GM12878 (cell line): Measurements from ENCODE around the gene OFD1. TPM values are rescaled to one million over a fixed set of nuclear protein-coding genes. Genes with fewer than 3 reads are reported as not detected.

Source experiments
- ATAC-seq: fragments of 200-7000 bp; cut with Tn5 transposase; 3 replicates; pipeline ENCODE4 v1.9.1; 2020; ENCODE audit warnings: mild to moderate bottlenecking, moderate library complexity
- BruUV-seq: library from RNA; stranded (reverse); fragments of 400-500 nt; replicated peaks from 2 replicates; lab custom pipeline; 2021; lab: Mats Ljungman, UMichigan
- CTCF ChIA-PET: fragments of 300-600 bp; sonication (Branson Sonifier 250); formaldehyde crosslinking; extraction: SDS; loops from one replicate; lab custom pipeline; 2021; ENCODE audit warnings: inconsistent platforms; lab: Yijun Ruan, JAX
- POLR2A ChIA-PET: fragments of 350-600 bp; formaldehyde crosslinking; extraction: SDS; loops from one replicate; lab custom pipeline; 2021; ENCODE audit warnings: inconsistent platforms; lab: Charles Lee
- RAD21 ChIA-PET: fragments of 300-600 bp; sonication (Branson Sonifier 250); formaldehyde crosslinking; loops from one replicate; lab custom pipeline; 2023; ENCODE audit warnings: antibody characterized with exemption; ENCODE audit not compliant: unreplicated experiment; lab: Charles Lee
- SMC1A ChIA-PET: fragments of 300-600 bp; sonication (Branson Sonifier 250); formaldehyde crosslinking; loops from one replicate; lab custom pipeline; 2023; ENCODE audit not compliant: unreplicated experiment, uncharacterized antibody; lab: Charles Lee
- DNase-seq: peaks from one replicate; pipeline ENCODE4 v3.0.0-alpha.2; 2011; ENCODE audit warnings: low read depth, low spot score
- FAIRE-seq: peaks from 3 replicates; lab custom pipeline; 2011; peaks lifted over from hg19 to GRCh38; lab: Jason Lieb, UNC
- H2AFZ ChIP-seq: 2 replicates; pipeline ENCODE4 v1.6.0; 2011; ENCODE audit warnings: low read depth, low read length, control low read depth; ENCODE audit not compliant: control insufficient read depth
- H3K27ac ChIP-seq: 2 replicates; pipeline ENCODE4 v1.5.1; 2011; ENCODE audit warnings: control low read depth; ENCODE audit not compliant: control insufficient read depth, insufficient read depth
- H3K27me3 ChIP-seq, 2 experiments: replicated peaks in 1 of 2; 2 replicates each; pipeline versions ENCODE4 v1.6.0 to v1.6.1; 2011; ENCODE audit warnings: low read length in 1 of 2; ENCODE audit not compliant: control insufficient read depth in 2 of 2, insufficient read depth in 2 of 2
- H3K36me3 ChIP-seq, 2 experiments: 2 replicates each; pipeline ENCODE4 v1.5.1; 2011; ENCODE audit warnings: low read length in 1 of 2; ENCODE audit not compliant: control insufficient read depth in 2 of 2, insufficient read depth in 2 of 2
- H3K4me1 ChIP-seq: 2 replicates; pipeline ENCODE4 v1.6.1; 2011; ENCODE audit warnings: mild to moderate bottlenecking, low read length, moderate library complexity, mixed read lengths; ENCODE audit not compliant: control insufficient read depth, insufficient read depth
- H3K4me2 ChIP-seq: 2 replicates; pipeline ENCODE4 v1.6.0; 2011; ENCODE audit warnings: control low read depth; ENCODE audit not compliant: control insufficient read depth, insufficient read depth
- H3K4me3 ChIP-seq: fragments of 200-600 bp; sonication (generic); 2 replicates; pipeline ENCODE4 v1.5.1; 2016
- H3K79me2 ChIP-seq: 2 replicates; pipeline ENCODE4 v1.6.0; 2011; ENCODE audit warnings: low read length; ENCODE audit not compliant: control insufficient read depth, insufficient read depth
- H3K9ac ChIP-seq: 2 replicates; pipeline ENCODE4 v1.8.0; 2011; ENCODE audit warnings: low read length, control low read depth, mixed read lengths; ENCODE audit not compliant: control insufficient read depth, insufficient read depth
- H3K9me3 ChIP-seq: replicated peaks from 3 replicates; pipeline ENCODE4 v1.5.1; 2011; ENCODE audit warnings: mild to moderate bottlenecking, low read length; ENCODE audit not compliant: control insufficient read depth, insufficient read depth
- H4K20me1 ChIP-seq: 2 replicates; pipeline ENCODE4 v1.6.0; 2011; ENCODE audit not compliant: control insufficient read depth, insufficient read depth
- ATF2 ChIP-seq: IDR thresholded peaks from 2 replicates; pipeline ENCODE4 v1.6.1; 2012; ENCODE audit warnings: low read length, inconsistent platforms
- BMI1 ChIP-seq: fragments of 450-650 bp; IDR thresholded peaks from 2 replicates; pipeline ENCODE4 v1.6.1; 2016; ENCODE audit warnings: mild to moderate bottlenecking, moderate library complexity, borderline replicate concordance
- CHD4 ChIP-seq: fragments of 200-600 bp; sonication (generic); IDR thresholded peaks from 2 replicates; pipeline ENCODE4 v1.6.1; 2016; ENCODE audit warnings: mild to moderate bottlenecking
- CREB1 ChIP-seq: IDR thresholded peaks from 2 replicates; pipeline ENCODE4 v1.6.1; 2012; ENCODE audit warnings: low read depth, mild to moderate bottlenecking, inconsistent platforms
- EP300 ChIP-seq, 2 experiments: fragments of 150-350 bp in 1 of 2; IDR thresholded peaks; 2 replicates each; pipeline ENCODE4 v1.6.1; 2011 to 2012; ENCODE audit warnings: low read depth in 2 of 2, low read length in 2 of 2, borderline replicate concordance in 1 of 2, improper control_type of control experiment in 1 of 2, inconsistent platforms in 1 of 2; ENCODE audit not compliant: control insufficient read depth in 1 of 2
- MEF2A ChIP-seq: IDR thresholded peaks from 2 replicates; pipeline ENCODE4 v1.6.1; 2011; ENCODE audit warnings: low read depth, mild to moderate bottlenecking, low read length, moderate library complexity; ENCODE audit not compliant: insufficient read depth
- MLLT1 ChIP-seq: fragments of 450-650 bp; IDR thresholded peaks from 2 replicates; pipeline ENCODE4 v1.6.1; 2016; ENCODE audit warnings: mild to moderate bottlenecking
- REST ChIP-seq: IDR thresholded peaks from 2 replicates; pipeline ENCODE4 v1.6.1; 2012; ENCODE audit warnings: mild to moderate bottlenecking, low read depth, low read length
- RUNX3 ChIP-seq: IDR thresholded peaks from 2 replicates; pipeline ENCODE4 v1.6.1; 2012; ENCODE audit warnings: low read length, inconsistent platforms
- SPI1 ChIP-seq: IDR thresholded peaks from 2 replicates; pipeline ENCODE4 v1.6.1; 2011; ENCODE audit warnings: low read depth, mild to moderate bottlenecking, low read length, moderate library complexity, borderline replicate concordance; ENCODE audit not compliant: insufficient read depth
- SREBF1 ChIP-seq: IDR thresholded peaks from 2 replicates; pipeline ENCODE4 v1.6.1; 2012; ENCODE audit warnings: mild to moderate bottlenecking, low read length
- WGBS: methylation state at CpG from one replicate; pipeline ENCODE4 v1.1.6; 2016; ENCODE audit warnings: low lambda C conversion rate; ENCODE audit not compliant: insufficient replicate concordance, insufficient coverage; ENCODE audit errors: missing lambda C conversion rate; 5-methylcytosine and 5-hydroxymethylcytosine counted together
- in situ Hi-C: fragments of 300-500 bp; cut with MboI; formaldehyde crosslinking; loops from 9 replicates; pipeline ENCODE4 v1.14.3; 2018; ENCODE audit warnings: mixed read lengths
- intact Hi-C: fragments of 100-400 bp; cut with micrococcal nuclease; formaldehyde crosslinking; loops from one replicate; pipeline ENCODE4 v1.14.2; 2022; ENCODE audit not compliant: unreplicated experiment
- polyA plus RNA-seq, 11 experiments: library from polyadenylated mRNA; depleted of rRNA in 4 of 11; unstranded in 6 of 11; stranded (reverse) in 5 of 11; fragments of >200 nt; fragmentation: Nextera tagmentation in 4 of 11; fragmentation: Illumina TruSeq in 1 of 11; extraction: Ambion mirVana in 4 of 11; extraction: Trizol in 1 of 11; gene quantifications; 1 replicate in 1 of 11; 2 replicates in 10 of 11; pipeline versions ENCODE4 v1.2.1 to v1.2.3, GENCODE V29; 2011 to 2016; ENCODE audit warnings: inconsistent platforms in 2 of 11, missing spikeins in 2 of 11, low read depth in 1 of 11
- total RNA-seq, 4 experiments: library from RNA; depleted of rRNA in 3 of 4; stranded (reverse); fragments of >200 nt in 3 of 4; fragmentation: Illumina TruSeq in 1 of 4; extraction: Trizol in 1 of 4; gene quantifications; 2 replicates each; pipeline versions ENCODE4 v1.2.1 to v1.2.3, GENCODE V29; 2013 to 2021

OFD1 gene
- total and polyA plus RNA-seq, 10 of the 15 experiments (the other 5 are each of a cell fraction or from before 2014, with no cell fraction given) = 22.4 to 77.2 (median 34.1) TPM

GRCh38 chrX:13754765-13755164 lies 20.2 kb downstream of the OFD1 start:
- in situ Hi-C loops (no loop called here), intact Hi-C loops (loop anchor here (5.0 kb wide), 2 partner anchors 247 to 667 kb away; no protein-coding TSS in a partner anchor)
- peaks cover 52% of the 10 kb centered on the region for H3K4me1 ChIP-seq
- H3K4me3 ChIP-seq = no peak overlapping the region
- RAD21 ChIA-PET = interaction anchor here (1.2 to 15.7 kb wide), 5 partner anchors 19 to 277 kb away, joined by 4 to 175 read pairs (median 6); no protein-coding TSS in a partner anchor
- BruUV-seq = no TSS peak
- peak overlapping the region; percentile 33 for H3K27ac ChIP-seq
- H4K20me1 ChIP-seq = no peaks in the 10 kb centered on the region
- H2AFZ ChIP-seq = no peak overlapping the region
- no peaks in the 10 kb centered on the region for H3K9me3 ChIP-seq
- no peak for FAIRE-seq
- CTCF ChIA-PET = interaction anchor here (1.1 to 1.8 kb wide), 7 partner anchors 8 to 277 kb away, joined by 3 to 6 read pairs (median 4); no protein-coding TSS in a partner anchor
- SMC1A ChIA-PET = interaction anchor here (0.9 to 3.4 kb wide), 14 partner anchors 8 to 285 kb away, joined by 3 to 24 read pairs (median 4); partner anchors contain the start of genes OFD1 and TRAPPC2
- WGBS = 90% methylated on average over 1 of the region's 1 CpG
- H3K9ac ChIP-seq = no peak overlapping the region
- H3K27me3 ChIP-seq = no peaks in the 10 kb centered on the region
- TF ChIP-seq MLLT1 (no peak), SREBF1 (no peak), RUNX3 (no peak), MEF2A (no peak), BMI1 (no peak), REST (no peak), SPI1 (no peak), ATF2 (no peak), CHD4 (no peak), EP300 (IDR thresholded peaks at IDR 0.05; ENCODE audit: borderline replicate concordance in 1 of 2, control insufficient read depth in 1 of 2, low read depth in 2 of 2, low read length in 2 of 2) (no peak), CREB1 (no peak)
- ATAC-seq = no peak
- POLR2A ChIA-PET = interaction anchor here (0.5 to 1.6 kb wide), 4 partner anchors 9 to 815 kb away, joined by 3 to 7 read pairs (median 4); no protein-coding TSS in a partner anchor
- no peaks in the 10 kb centered on the region; the same call in none of the 2 replicates for H3K79me2 ChIP-seq
- DNase-seq = no peak
- no peak overlapping the region for H3K4me2 ChIP-seq
- H3K36me3 ChIP-seq = peaks cover 0 to 7% of the 10 kb centered on the region in 2 experiments; a peak in 2 of 4 replicates
